Neural crest cell (in vitro differentiated cells): ENCODE results near the gene INPPL1. TPM values are rescaled to one million over a fixed set of nuclear protein-coding genes. Genes with fewer than 3 reads are reported as not detected.
A peak's percentile ranks its signal among the peaks of the same experiment; 100 is the strongest.

Experiments
- DNase-seq: peaks from one replicate; pipeline ENCODE4 v3.0.0; 2021; ENCODE audit warnings: low read depth, mixed read lengths, low spot score
- H3K27ac Mint-ChIP-seq: one replicate; pipeline ENCODE4 v1.8.0; 2021; ENCODE audit warnings: mild to moderate bottlenecking, mixed read lengths; ENCODE audit not compliant: unreplicated experiment
- H3K27me3 Mint-ChIP-seq: 2 replicates; pipeline ENCODE4 v1.8.0; 2021; ENCODE audit warnings: low read depth, mild to moderate bottlenecking, mixed read lengths
- H3K36me3 Mint-ChIP-seq: 2 replicates; pipeline ENCODE4 v1.8.0; 2021; ENCODE audit warnings: low read depth, mild to moderate bottlenecking, mixed read lengths
- H3K4me1 Mint-ChIP-seq: 2 replicates; pipeline ENCODE4 v1.8.0; 2021; ENCODE audit warnings: mixed read lengths
- H3K4me3 Mint-ChIP-seq: one replicate; pipeline ENCODE4 v1.8.0; 2021; ENCODE audit warnings: mild to moderate bottlenecking, mixed read lengths
- H3K9me3 Mint-ChIP-seq: 2 replicates; pipeline ENCODE4 v1.8.0; 2021; ENCODE audit warnings: mixed read lengths
- CTCF ChIP-seq: fragments of 200-600 bp; sonication (generic); conservative IDR thresholded peaks from 2 replicates; pipeline ENCODE4 v1.5.0; 2021; ENCODE audit warnings: antibody characterized with exemption, mild to moderate bottlenecking
- total RNA-seq: library from RNA; stranded (reverse); gene quantifications from 2 replicates; pipeline ENCODE4 v1.2.1, GENCODE V29; 2021

Gene INPPL1
- total RNA-seq, 1 donor from 2014 or later, result 247 TPM

DNA sequence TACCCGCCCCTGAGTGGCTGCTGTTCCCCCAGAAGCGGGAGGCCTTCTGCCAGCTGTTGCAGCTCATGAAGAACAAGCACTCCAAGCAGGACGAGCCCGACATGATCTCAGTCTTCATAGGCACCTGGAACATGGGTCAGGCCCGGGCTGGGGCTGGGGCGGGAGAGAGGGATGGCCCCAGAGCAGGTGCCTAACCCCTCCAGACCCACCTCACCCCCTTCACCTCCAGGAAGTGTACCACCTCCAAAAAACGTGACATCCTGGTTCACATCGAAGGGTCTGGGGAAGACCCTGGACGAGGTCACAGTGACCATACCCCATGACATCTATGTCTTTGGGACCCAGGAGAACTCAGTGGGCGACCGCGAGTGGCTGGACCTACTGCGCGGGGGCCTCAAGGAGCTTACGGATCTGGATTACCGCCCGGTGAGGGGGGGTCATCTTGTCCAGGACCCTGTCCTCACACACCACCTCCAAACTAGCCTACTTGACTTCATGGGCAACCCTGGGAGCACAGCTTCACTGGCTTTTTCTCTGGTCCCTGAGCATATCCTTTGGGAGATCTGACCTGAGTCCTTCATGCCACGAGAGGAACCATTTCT, 6.3 kb downstream of the INPPL1 start:
- peaks cover 12% of the 10 kb centered on the region for H3K36me3 Mint-ChIP-seq
- H3K27ac Mint-ChIP-seq, result no peak overlapping the region
- peaks cover 20% of the 10 kb centered on the region for H3K4me1 Mint-ChIP-seq
- no peak overlapping the region for H3K4me3 Mint-ChIP-seq
- no peak for DNase-seq
- TF ChIP-seq CTCF, result no peak
- peaks cover 2% of the 10 kb centered on the region for H3K27me3 Mint-ChIP-seq
- H3K9me3 Mint-ChIP-seq, result no peaks in the 10 kb centered on the region

DNA sequence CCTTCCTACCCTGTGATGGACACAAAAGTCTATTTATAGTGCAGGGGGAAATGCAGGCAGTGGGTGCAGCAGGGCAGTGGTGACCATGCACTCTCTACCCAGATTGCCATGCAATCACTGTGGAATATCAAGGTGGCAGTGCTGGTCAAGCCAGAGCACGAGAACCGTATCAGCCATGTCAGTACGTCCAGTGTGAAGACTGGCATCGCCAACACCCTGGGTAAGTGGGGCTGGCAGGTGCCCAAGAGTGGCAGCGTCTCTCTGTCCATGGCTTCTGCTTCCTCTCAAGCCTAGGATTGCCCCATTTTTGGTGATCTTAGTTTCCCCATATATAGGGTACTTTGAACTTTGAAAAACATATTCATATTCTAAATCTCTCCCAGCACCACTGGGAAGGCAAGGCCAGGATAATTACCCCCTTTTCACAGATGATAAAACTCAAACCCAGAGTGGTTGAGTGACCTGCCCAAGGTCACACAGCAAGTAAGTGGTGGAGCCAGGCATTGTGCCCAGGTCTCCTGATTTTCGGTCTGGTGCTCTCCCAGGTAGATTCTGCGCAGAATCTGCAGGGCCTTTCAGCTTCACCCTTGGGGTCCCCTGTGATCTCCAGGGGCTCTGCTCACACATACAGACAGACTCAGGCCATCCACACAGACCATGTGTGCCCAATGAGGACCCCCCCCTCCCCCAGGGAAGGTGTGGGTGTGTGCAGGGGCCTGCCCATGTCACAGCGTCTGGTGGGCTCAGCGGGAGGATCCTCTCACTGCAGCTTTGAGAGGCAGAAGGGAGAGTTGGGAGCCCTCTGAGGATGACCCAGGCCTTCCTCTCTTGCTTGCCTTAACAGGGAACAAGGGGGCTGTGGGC, 7.1 kb downstream of the INPPL1 start:
- Mint-ChIP-seq H3K4me1 (peaks cover 12% of the 10 kb centered on the region), H3K9me3 (no peaks in the 10 kb centered on the region), H3K4me3 (no peak overlapping the region), H3K27ac (no peak overlapping the region), H3K36me3 (peaks cover 14% of the 10 kb centered on the region), H3K27me3 (peaks cover 2% of the 10 kb centered on the region)
- no peak for TF ChIP-seq CTCF
- DNase-seq, result no peak

GRCh38 chr11:72232260-72233055, 7.9 kb downstream of the INPPL1 start:
- DNase-seq, result no peak

DNA sequence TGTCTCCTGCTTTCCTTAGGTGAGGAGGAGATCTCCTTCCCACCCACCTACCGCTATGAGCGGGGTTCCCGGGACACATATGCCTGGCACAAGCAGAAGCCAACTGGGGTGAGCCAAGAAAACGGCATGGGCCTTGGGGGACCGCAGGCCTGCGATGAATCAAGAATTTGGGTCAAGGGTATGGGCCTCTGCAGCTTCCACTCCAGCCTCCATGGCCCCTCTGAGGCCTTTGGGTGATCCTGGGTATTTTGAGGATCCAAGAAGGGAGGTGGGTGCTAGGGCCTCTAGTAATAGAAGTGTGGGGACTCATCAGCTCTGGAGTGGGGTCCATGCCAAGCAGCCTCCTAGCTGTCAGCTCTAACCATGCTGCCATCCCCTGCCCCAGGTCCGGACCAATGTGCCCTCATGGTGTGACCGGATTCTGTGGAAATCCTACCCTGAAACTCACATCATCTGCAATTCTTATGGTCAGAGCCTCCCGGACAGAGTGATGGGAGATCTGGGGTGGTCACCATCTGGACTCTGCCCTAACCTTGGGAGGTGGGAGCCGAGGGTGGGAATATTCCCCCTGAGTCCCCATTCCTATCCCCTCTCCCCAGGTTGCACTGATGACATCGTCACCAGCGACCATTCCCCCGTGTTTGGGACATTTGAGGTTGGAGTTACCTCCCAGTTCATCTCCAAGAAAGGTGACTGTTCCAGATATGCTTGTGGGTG, 8.6 kb downstream of the INPPL1 start:
- no peak overlapping the region for H3K4me3 Mint-ChIP-seq
- H3K4me1 Mint-ChIP-seq, result peaks cover 12% of the 10 kb centered on the region
- no peaks in the 10 kb centered on the region for H3K9me3 Mint-ChIP-seq
- H3K36me3 Mint-ChIP-seq, result peaks cover 17% of the 10 kb centered on the region
- no peak for DNase-seq
- no peak overlapping the region for H3K27ac Mint-ChIP-seq
- no peak for TF ChIP-seq CTCF
- peaks cover 4% of the 10 kb centered on the region for H3K27me3 Mint-ChIP-seq

More at GRCh38 chr11:72232260-72233055, 7.9 kb downstream of the INPPL1 start:
- Mint-ChIP-seq H3K4me3 (peak overlapping the region; percentile 23), H3K9me3 (no peaks in the 10 kb centered on the region), H3K27ac (no peak overlapping the region), H3K4me1 (peaks cover 12% of the 10 kb centered on the region), H3K27me3 (peaks cover 2% of the 10 kb centered on the region), H3K36me3 (peaks cover 17% of the 10 kb centered on the region)
- TF ChIP-seq CTCF, result no peak
